Kidney (tissue), 14 donors: ENCODE data around the gene PDE6B. TPM values are rescaled to one million over a fixed set of nuclear protein-coding genes. Genes with fewer than 3 reads are reported as not detected.

Source experiments
- DNase-seq, 5 donors: peaks; one replicate each; pipeline ENCODE4 v3.0.0-alpha.2; 2013 to 2020
- FAIRE-seq: peaks from 2 replicates; lab custom pipeline; 2012; peaks lifted over from hg19 to GRCh38; lab: Jason Lieb, UNC
- H3K27ac ChIP-seq, 2 donors: one replicate each; pipeline ENCODE4 v1.7.0; 2013; ENCODE audit warnings: low read depth in 2 of 2, low read length in 2 of 2, inconsistent platforms in 1 of 2
- H3K27me3 ChIP-seq: one replicate; pipeline ENCODE4 v1.7.1; 2013; ENCODE audit warnings: low read length, inconsistent platforms; ENCODE audit not compliant: control insufficient read depth, insufficient read depth
- H3K36me3 ChIP-seq, 3 donors: one replicate each; pipeline versions ENCODE4 v1.7.0 to v1.7.1; 2013; ENCODE audit warnings: low read length in 3 of 3, control low read depth in 1 of 3, inconsistent platforms in 1 of 3; ENCODE audit not compliant: insufficient read depth in 3 of 3, control insufficient read depth in 2 of 3
- H3K4me1 ChIP-seq, 3 donors: one replicate each; pipeline versions ENCODE4 v1.7.0 to v1.7.1; 2013; ENCODE audit warnings: low read length in 3 of 3, inconsistent platforms in 1 of 3, low read depth in 1 of 3; ENCODE audit not compliant: control insufficient read depth in 2 of 3, insufficient read depth in 2 of 3
- H3K4me3 ChIP-seq, 3 donors: one replicate each; pipeline versions ENCODE4 v1.7.0 to v1.8.1; 2013; ENCODE audit warnings: low read length in 3 of 3, control low read depth in 1 of 3, inconsistent platforms in 1 of 3
- H3K9ac ChIP-seq, 3 donors: one replicate each; pipeline versions ENCODE4 v1.7.0 to v1.7.1; 2013; ENCODE audit warnings: low read length in 3 of 3, control low read depth in 1 of 3, inconsistent platforms in 1 of 3
- H3K9me3 ChIP-seq, 3 donors: one replicate each; pipeline versions ENCODE4 v1.7.0 to v1.7.1; 2013; ENCODE audit warnings: low read length in 3 of 3, control low read depth in 1 of 3, inconsistent platforms in 1 of 3; ENCODE audit not compliant: control insufficient read depth in 2 of 3, insufficient read depth in 1 of 3
- CTCF ChIP-seq: IDR thresholded peaks from 3 replicates; pipeline ENCODE4 v1.5.1; 2012; ENCODE audit warnings: mild to moderate bottlenecking, moderate library complexity, borderline replicate concordance; ENCODE audit not compliant: insufficient read depth; ENCODE audit errors: extremely low read depth
- intact Hi-C: fragments of 100-400 bp; cut with DNase I; formaldehyde crosslinking; loops from one replicate; pipeline ENCODE4 v1.11.1; 2022
- polyA plus RNA-seq: library from polyadenylated mRNA; stranded (reverse); fragments of 350-450 nt; fragmentation: Illumina TruSeq; extraction: RNeasy Lipid Tissue Mini Kit (QIAGEN cat#74804); gene quantifications from one replicate; pipeline ENCODE4 v1.2.3, GENCODE V29; 2014; ENCODE audit warnings: low read depth, low replicate concordance; ENCODE audit not compliant: insufficient read depth
- total RNA-seq: library from RNA; stranded (reverse); fragmentation: NEBNext Ultra II Directional; extraction: Animal tissue kit (Norgen Biotek cat#: 25700); gene quantifications from one replicate; pipeline ENCODE4 v1.2.1, GENCODE V29; 2021
- donor health status: control.
- donor health status: control.
- donor health status: control.
- donor health status: control.
- donor health status: control.
- donor health status: DM: yes; HTN: yes; CAD: no.
- donor health status: Normal renal cell carcinoma (clear cell type).

PDE6B gene
- total and polyA plus RNA-seq, 2 donors from 2014 or later: 10.7 to 10.8 TPM

DNA sequence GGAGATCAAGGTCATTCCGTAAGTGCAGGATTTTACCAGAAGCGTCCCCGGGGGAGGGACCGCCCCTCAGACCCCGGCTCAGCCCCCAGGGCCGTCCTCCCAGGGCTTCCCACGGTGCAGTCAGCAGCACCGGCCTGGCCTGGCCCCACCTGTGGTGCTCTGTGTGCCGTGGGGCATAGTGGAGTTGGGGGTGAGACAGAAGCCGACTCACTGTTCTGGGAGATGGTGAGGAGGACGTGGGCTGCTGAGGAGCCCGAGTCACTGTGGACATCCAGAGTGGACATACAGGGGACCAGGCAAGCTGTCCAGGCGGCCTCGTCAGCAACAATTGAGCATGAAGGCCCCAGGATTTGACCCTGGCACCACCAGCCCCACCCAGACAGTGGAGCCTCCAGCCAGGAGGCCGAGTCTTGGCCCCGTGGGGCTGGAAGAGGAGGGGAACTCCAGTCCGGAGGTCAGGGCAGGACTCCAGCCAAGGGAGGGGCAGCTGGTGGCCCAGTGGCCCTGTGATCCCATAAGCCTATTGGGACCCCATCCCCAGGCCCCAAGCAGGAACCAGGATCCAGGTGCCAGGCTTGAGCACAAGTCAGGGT is 29.6 kb downstream of the PDE6B start:
- Histone ChIP-seq H3K9ac (no peak overlapping the region), H3K27me3 (no peaks in the 10 kb centered on the region), H3K36me3 (no peaks in the 10 kb centered on the region), H3K4me3 (no peak overlapping the region), H3K27ac (no peak overlapping the region), H3K9me3 (no peaks in the 10 kb centered on the region), H3K4me1 (no peaks in the 10 kb centered on the region)
- FAIRE-seq (no peak), DNase-seq (peak in 2 of 5 donors; percentile 35 to 48)
- no peak for TF ChIP-seq CTCF
- intact Hi-C loops: no loop called here

GRCh38 chr4:655464-656151 is 30.2 kb downstream of the PDE6B start:
- Histone ChIP-seq H3K27ac (no peak overlapping the region), H3K4me3 (no peak overlapping the region), H3K9me3 (no peaks in the 10 kb centered on the region), H3K36me3 (no peaks in the 10 kb centered on the region), H3K27me3 (no peaks in the 10 kb centered on the region), H3K4me1 (no peaks in the 10 kb centered on the region), H3K9ac (no peak overlapping the region)
- FAIRE-seq: no peak
- TF ChIP-seq CTCF: no peak
- DNase-seq: peak in 2 of 5 donors; percentile 49 to 53
- intact Hi-C loops: no loop called here

DNA sequence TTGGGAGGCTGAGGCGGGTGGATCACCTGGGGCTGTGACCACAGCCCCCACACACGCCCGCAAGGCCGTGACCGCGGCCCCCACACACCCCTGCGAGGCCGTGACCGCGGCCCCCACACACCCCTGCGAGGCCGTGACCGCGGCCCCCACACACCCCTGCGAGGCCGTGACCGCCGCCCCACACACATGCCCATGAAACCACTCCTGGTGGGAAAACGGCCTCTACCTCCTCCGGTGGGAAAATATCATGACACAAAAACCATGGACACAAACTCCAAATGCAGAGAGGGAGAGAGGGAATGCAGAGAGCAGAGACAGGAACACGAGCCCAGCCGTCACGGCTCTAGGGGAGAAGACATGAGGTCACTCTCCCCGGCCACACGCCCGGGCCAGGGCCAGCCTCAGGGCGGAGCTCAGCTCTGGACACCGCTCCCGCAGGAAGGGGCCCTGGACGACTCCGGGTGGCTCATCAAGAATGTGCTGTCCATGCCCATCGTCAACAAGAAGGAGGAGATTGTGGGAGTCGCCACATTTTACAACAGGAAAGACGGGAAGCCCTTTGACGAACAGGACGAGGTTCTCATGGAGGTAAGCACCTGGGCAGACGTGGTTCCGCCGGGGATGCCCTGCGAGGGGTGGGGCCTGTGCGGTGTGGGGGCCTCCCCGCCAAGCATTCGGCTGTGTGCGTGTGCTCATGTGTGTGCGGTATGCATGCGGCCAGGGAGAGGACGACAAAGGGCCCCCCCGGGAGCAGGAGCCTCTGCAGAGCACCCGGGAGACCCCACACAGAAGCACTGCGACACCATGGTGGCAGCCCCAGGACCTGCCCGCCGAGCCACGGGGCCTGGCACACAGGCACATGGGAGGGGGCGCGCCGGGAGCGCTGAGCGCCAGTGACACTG is 31.3 kb downstream of the PDE6B start:
- H3K4me3 ChIP-seq: no peak overlapping the region
- DNase-seq: peak in 4 of 5 donors; percentile 50 to 68 (median 66)
- no peaks in the 10 kb centered on the region for H3K9me3 ChIP-seq
- no peak for FAIRE-seq
- H3K27ac ChIP-seq: no peak overlapping the region
- H3K9ac ChIP-seq: no peak overlapping the region
- H3K4me1 ChIP-seq: no peaks in the 10 kb centered on the region
- intact Hi-C loops: no loop called here
- H3K27me3 ChIP-seq: no peaks in the 10 kb centered on the region
- no peak for TF ChIP-seq CTCF
- H3K36me3 ChIP-seq: no peaks in the 10 kb centered on the region
